Endothelial cell (in vitro differentiated cells): Measurements from ENCODE around the gene RAB25. TPM values are rescaled to one million over a fixed set of nuclear protein-coding genes. Genes with fewer than 3 reads are reported as not detected.
A peak's percentile ranks its signal among the peaks of the same experiment; 100 is the strongest.

Source experiments
- DNase-seq: peaks from one replicate; pipeline ENCODE4 v3.0.0; 2021; ENCODE audit warnings: low spot score
- H3K27ac Mint-ChIP-seq: one replicate; pipeline ENCODE4 v1.8.0; 2021; ENCODE audit warnings: mixed read lengths, inconsistent platforms; ENCODE audit not compliant: unreplicated experiment
- H3K27me3 Mint-ChIP-seq: one replicate; pipeline ENCODE4 v1.8.0; 2021; ENCODE audit warnings: mild to moderate bottlenecking, moderate library complexity, mixed read lengths, inconsistent platforms; ENCODE audit not compliant: unreplicated experiment
- H3K36me3 Mint-ChIP-seq: one replicate; pipeline ENCODE4 v1.8.0; 2021; ENCODE audit warnings: mild to moderate bottlenecking, low read depth, mixed read lengths, inconsistent platforms; ENCODE audit not compliant: unreplicated experiment
- H3K4me1 Mint-ChIP-seq: one replicate; pipeline ENCODE4 v1.8.0; 2021; ENCODE audit warnings: mild to moderate bottlenecking, mixed read lengths, inconsistent platforms; ENCODE audit not compliant: unreplicated experiment
- H3K4me3 Mint-ChIP-seq: one replicate; pipeline ENCODE4 v1.8.0; 2021; ENCODE audit warnings: mild to moderate bottlenecking, mixed read lengths, inconsistent platforms; ENCODE audit not compliant: unreplicated experiment
- H3K9me3 Mint-ChIP-seq: one replicate; pipeline ENCODE4 v1.8.0; 2021; ENCODE audit warnings: mixed read lengths, inconsistent platforms; ENCODE audit not compliant: unreplicated experiment
- CTCF ChIP-seq: fragments of 200-600 bp; sonication (generic); IDR thresholded peaks from one replicate; pipeline ENCODE4 v1.5.0; 2021; ENCODE audit warnings: antibody characterized with exemption; ENCODE audit not compliant: unreplicated experiment
- total RNA-seq: library from RNA; stranded (reverse); fragmentation: NEBNext Ultra II Directional; extraction: Animal tissue kit (Norgen Biotek cat#: 25700); gene quantifications from one replicate; pipeline ENCODE4 v1.2.1, GENCODE V29; 2021; ENCODE audit not compliant: unreplicated experiment

RAB25 gene
- total RNA-seq, 1 donor from 2014 or later = 1.6 TPM

GRCh38 chr1:156053768-156054499, 7.0 kb upstream of the RAB25 start, which contains the start of gene UBQLN4:
UBQLN4 (minus strand) TSS chr1:156053798; CDS start chr1:156053701, 97 bp downstream.
- DNase-seq = peak; percentile 91
- H3K27ac Mint-ChIP-seq = peak within 1 kb of the TSS; percentile 95
- TF ChIP-seq CTCF = peak; percentile 45
- peaks cover 31% of the 10 kb centered on the region for H3K4me1 Mint-ChIP-seq
- peak within 1 kb of the TSS; percentile 98 for H3K4me3 Mint-ChIP-seq
- H3K36me3 Mint-ChIP-seq = peaks cover 22% of the 10 kb centered on the region
- H3K9me3 Mint-ChIP-seq = no peaks in the 10 kb centered on the region
- peaks cover 16% of the 10 kb centered on the region for H3K27me3 Mint-ChIP-seq

GRCh38 chr1:156054500-156055280, 6.3 kb upstream of the RAB25 start, which contains the start of gene LAMTOR2:
LAMTOR2 (plus strand) TSS chr1:156054782; CDS start chr1:156054890, 108 bp downstream.
- peak within 1 kb of the TSS; percentile 98 for H3K4me3 Mint-ChIP-seq
- peaks cover 19% of the 10 kb centered on the region for H3K36me3 Mint-ChIP-seq
- no peak for TF ChIP-seq CTCF
- peak; percentile 98 for DNase-seq
- peak within 1 kb of the TSS; percentile 95 for H3K27ac Mint-ChIP-seq
- no peaks in the 10 kb centered on the region for H3K9me3 Mint-ChIP-seq
- H3K4me1 Mint-ChIP-seq = peaks cover 31% of the 10 kb centered on the region
- H3K27me3 Mint-ChIP-seq = peaks cover 16% of the 10 kb centered on the region

GRCh38 chr1:156055281-156056048, 5.5 kb upstream of the RAB25 start:
- H3K4me1 Mint-ChIP-seq = peaks cover 30% of the 10 kb centered on the region
- peaks cover 16% of the 10 kb centered on the region for H3K27me3 Mint-ChIP-seq
- H3K27ac Mint-ChIP-seq = peak overlapping the region; percentile 52
- no peaks in the 10 kb centered on the region for H3K9me3 Mint-ChIP-seq
- peak overlapping the region; percentile 94 for H3K4me3 Mint-ChIP-seq
- DNase-seq = no peak
- H3K36me3 Mint-ChIP-seq = peaks cover 16% of the 10 kb centered on the region
- no peak for TF ChIP-seq CTCF

- H3K27ac Mint-ChIP-seq = no peak overlapping the region
- TF ChIP-seq CTCF = no peak
- peak overlapping the region; percentile 94 for H3K4me3 Mint-ChIP-seq
- H3K4me1 Mint-ChIP-seq = peaks cover 30% of the 10 kb centered on the region
- DNase-seq = no peak
- H3K36me3 Mint-ChIP-seq = peaks cover 16% of the 10 kb centered on the region
- no peaks in the 10 kb centered on the region for H3K9me3 Mint-ChIP-seq
- H3K27me3 Mint-ChIP-seq = peaks cover 17% of the 10 kb centered on the region
Observed at GRCh38 chr1:156056326-156056849, 4.6 kb upstream of the RAB25 start.
